HG03159 (cell line): Measurements from ENCODE around the gene PKNOX2.

Experiments
- ATAC-seq: cut with Tn5 transposase; IDR thresholded peaks from one replicate; pipeline ENCODE4 v1.9.1; 2021; ENCODE audit warnings: mild to moderate bottlenecking, moderate library complexity; ENCODE audit not compliant: unreplicated experiment

PKNOX2 gene

GRCh38 chr11:125350206-125351032, 185.9 kb downstream of the PKNOX2 start:
- no peak for ATAC-seq

- no peak for ATAC-seq
Measured at GRCh38 chr11:125351033-125351867, 186.7 kb downstream of the PKNOX2 start.

GRCh38 chr11:125351868-125352250, 187.3 kb downstream of the PKNOX2 start:
- no peak for ATAC-seq

- no peak for ATAC-seq
Measured at GRCh38 chr11:125356797-125357196, 192.2 kb downstream of the PKNOX2 start.

GRCh38 chr11:125357551-125357950, 193.0 kb downstream of the PKNOX2 start:
- no peak for ATAC-seq

- no peak for ATAC-seq
Measured at GRCh38 chr11:125358254-125358840, 193.8 kb downstream of the PKNOX2 start.

- ATAC-seq = no peak
Measured at GRCh38 chr11:125359130-125359529, 194.6 kb downstream of the PKNOX2 start.

- no peak for ATAC-seq
Measured at GRCh38 chr11:125360066-125360465, 195.5 kb downstream of the PKNOX2 start.

GRCh38 chr11:125364121-125364826, 199.7 kb downstream of the PKNOX2 start:
- no peak for ATAC-seq

- ATAC-seq = no peak
Measured at GRCh38 chr11:125365196-125365931, 200.8 kb downstream of the PKNOX2 start.

GRCh38 chr11:125367710-125368109, 203.2 kb downstream of the PKNOX2 start:
- no peak for ATAC-seq

- no peak for ATAC-seq
Measured at GRCh38 chr11:125368757-125369156, 204.2 kb downstream of the PKNOX2 start.

- no peak for ATAC-seq
Measured at GRCh38 chr11:125369808-125370207, 205.3 kb downstream of the PKNOX2 start.

GRCh38 chr11:125370561-125371389, 206.2 kb downstream of the PKNOX2 start:
- no peak for ATAC-seq

GRCh38 chr11:125371431-125371935, 206.9 kb downstream of the PKNOX2 start:
- ATAC-seq = no peak

GRCh38 chr11:125372088-125372487, 207.5 kb downstream of the PKNOX2 start:
- no peak for ATAC-seq

- no peak for ATAC-seq
Measured at GRCh38 chr11:125372911-125373310, 208.4 kb downstream of the PKNOX2 start.

GRCh38 chr11:125373426-125374391, 209.2 kb downstream of the PKNOX2 start:
- ATAC-seq = no peak
